Ovary (tissue), 3 donors: ENCODE data around the gene FAM24B.

Source experiments
- EP300 ChIP-seq: sonication (generic); formaldehyde crosslinking; IDR thresholded peaks from one replicate; pipeline ENCODE4 v1.6.1; 2017; ENCODE audit warnings: antibody characterized with exemption
- POLR2A ChIP-seq: fragments of 450-650 bp; IDR thresholded peaks from one replicate; pipeline ENCODE4 v1.6.1; 2017; ENCODE audit warnings: antibody characterized with exemption, mild to moderate bottlenecking, moderate library complexity
- TF ChIP-seq, protein P1 (sequence below), 3 donors: fragments of 450-650 bp in 2 of 3; fragments of 200-600 bp in 1 of 3; IDR thresholded peaks; one replicate each; pipeline versions ENCODE4 v1.5.1 to v1.8.0; 2016 to 2022; ENCODE audit warnings: antibody characterized with exemption in 3 of 3, mild to moderate bottlenecking in 1 of 3
- donor health status: DM: no; HTN: no; CAD: no.

DNA sequence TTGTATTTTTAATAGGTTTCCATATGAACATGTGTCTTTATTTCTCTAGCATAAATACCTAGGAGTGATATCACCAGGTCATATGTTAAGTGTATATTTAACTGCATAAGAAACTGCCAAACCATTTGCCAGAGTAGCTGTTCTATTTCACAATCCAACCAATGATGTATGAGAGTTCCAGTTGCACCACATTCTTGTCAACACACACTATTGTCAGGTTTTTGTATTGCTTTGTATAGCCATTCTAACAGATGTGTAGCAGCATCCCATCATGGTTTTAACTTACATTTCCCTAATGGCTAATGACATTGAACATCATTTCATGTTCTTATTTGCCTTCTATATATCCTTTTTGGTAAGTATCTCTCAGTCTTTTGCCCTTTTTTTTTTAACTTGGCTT is 37.8 kb downstream of the FAM24B start:
- TF ChIP-seq, protein P1, sequence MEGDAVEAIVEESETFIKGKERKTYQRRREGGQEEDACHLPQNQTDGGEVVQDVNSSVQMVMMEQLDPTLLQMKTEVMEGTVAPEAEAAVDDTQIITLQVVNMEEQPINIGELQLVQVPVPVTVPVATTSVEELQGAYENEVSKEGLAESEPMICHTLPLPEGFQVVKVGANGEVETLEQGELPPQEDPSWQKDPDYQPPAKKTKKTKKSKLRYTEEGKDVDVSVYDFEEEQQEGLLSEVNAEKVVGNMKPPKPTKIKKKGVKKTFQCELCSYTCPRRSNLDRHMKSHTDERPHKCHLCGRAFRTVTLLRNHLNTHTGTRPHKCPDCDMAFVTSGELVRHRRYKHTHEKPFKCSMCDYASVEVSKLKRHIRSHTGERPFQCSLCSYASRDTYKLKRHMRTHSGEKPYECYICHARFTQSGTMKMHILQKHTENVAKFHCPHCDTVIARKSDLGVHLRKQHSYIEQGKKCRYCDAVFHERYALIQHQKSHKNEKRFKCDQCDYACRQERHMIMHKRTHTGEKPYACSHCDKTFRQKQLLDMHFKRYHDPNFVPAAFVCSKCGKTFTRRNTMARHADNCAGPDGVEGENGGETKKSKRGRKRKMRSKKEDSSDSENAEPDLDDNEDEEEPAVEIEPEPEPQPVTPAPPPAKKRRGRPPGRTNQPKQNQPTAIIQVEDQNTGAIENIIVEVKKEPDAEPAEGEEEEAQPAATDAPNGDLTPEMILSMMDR (IDR thresholded peaks at IDR 0.05) = no peak
- TF ChIP-seq POLR2A (no peak), EP300 (no peak)
